Type B pancreatic cell (in vitro differentiated cells): ENCODE data around the gene HDAC9. TPM values are rescaled to one million over a fixed set of nuclear protein-coding genes. Genes with fewer than 3 reads are reported as not detected.
"Not testable (repeated sequence)": the region's sequence is repeated elsewhere in the genome, so short reads cannot be mapped to it uniquely, and the experiment has no call there.

Experiments
- DNase-seq: peaks from one replicate; pipeline ENCODE4 v3.0.0; 2021; ENCODE audit warnings: mixed read lengths; ENCODE audit not compliant: unreplicated experiment; ENCODE audit errors: extremely low spot score
- H3K27ac Mint-ChIP-seq: 2 replicates; pipeline ENCODE4 v1.8.0; 2021; ENCODE audit warnings: mild to moderate bottlenecking, mixed read lengths
- H3K27me3 Mint-ChIP-seq: 2 replicates; pipeline ENCODE4 v1.8.0; 2021; ENCODE audit warnings: mixed read lengths
- H3K36me3 Mint-ChIP-seq: 2 replicates; pipeline ENCODE4 v1.8.0; 2021; ENCODE audit warnings: mixed read lengths
- H3K4me1 Mint-ChIP-seq: one replicate; pipeline ENCODE4 v1.8.0; 2021; ENCODE audit warnings: mixed read lengths; ENCODE audit not compliant: unreplicated experiment
- H3K4me3 Mint-ChIP-seq: 2 replicates; pipeline ENCODE4 v1.8.0; 2021; ENCODE audit warnings: mild to moderate bottlenecking, mixed read lengths
- H3K9me3 Mint-ChIP-seq: 2 replicates; pipeline ENCODE4 v1.8.0; 2021; ENCODE audit warnings: mixed read lengths
- CTCF ChIP-seq: fragments of 200-600 bp; sonication (generic); conservative IDR thresholded peaks from 2 replicates; pipeline ENCODE4 v1.5.0; 2021; ENCODE audit warnings: antibody characterized with exemption, mild to moderate bottlenecking
- total RNA-seq: library from RNA; stranded (reverse); gene quantifications from 2 replicates; pipeline ENCODE4 v1.2.1, GENCODE V29; 2021; ENCODE audit warnings: low replicate concordance

HDAC9 gene
- total RNA-seq, 1 donor from 2014 or later = 6.8 TPM

GRCh38 chr7:19030281-19030680 lies 534.7 kb downstream of the HDAC9 start:
- no peaks in the 10 kb centered on the region for H3K27me3 Mint-ChIP-seq
- TF ChIP-seq CTCF = no peak
- H3K9me3 Mint-ChIP-seq = no peaks in the 10 kb centered on the region
- no peak overlapping the region for H3K4me3 Mint-ChIP-seq
- peaks cover 10% of the 10 kb centered on the region for H3K36me3 Mint-ChIP-seq
- H3K27ac Mint-ChIP-seq = no peak overlapping the region
- H3K4me1 Mint-ChIP-seq = no peaks in the 10 kb centered on the region
- no peak for DNase-seq

- not testable (repeated sequence) for H3K4me3 Mint-ChIP-seq, H3K27ac Mint-ChIP-seq, DNase-seq, H3K9me3 Mint-ChIP-seq, H3K36me3 Mint-ChIP-seq, H3K27me3 Mint-ChIP-seq, H3K4me1 Mint-ChIP-seq
Measured at GRCh38 chr7:19032942-19033341, 537.4 kb downstream of the HDAC9 start.

- peak; percentile 78 for TF ChIP-seq CTCF
- H3K4me3 Mint-ChIP-seq = no peak overlapping the region
- H3K4me1 Mint-ChIP-seq = no peaks in the 10 kb centered on the region
- no peak for DNase-seq
- H3K27me3 Mint-ChIP-seq = no peaks in the 10 kb centered on the region
- peaks cover 37% of the 10 kb centered on the region for H3K9me3 Mint-ChIP-seq
- peak overlapping the region; percentile 57 for H3K27ac Mint-ChIP-seq
- H3K36me3 Mint-ChIP-seq = peaks cover 45% of the 10 kb centered on the region
Measured at GRCh38 chr7:19051767-19052375, 556.3 kb downstream of the HDAC9 start.
